HCT116 (cell line): ENCODE data around the gene SLC38A9.

Source experiments
- EGR1 ChIP-seq: IDR thresholded peaks from 2 replicates; pipeline ENCODE4 v1.6.1; 2012; ENCODE audit warnings: low read depth
- EZH2 ChIP-seq: fragments of 200-600 bp; sonication (generic); IDR thresholded peaks from 2 replicates; pipeline ENCODE4 v1.6.1; 2017; ENCODE audit warnings: antibody characterized with exemption, mixed run types
- EZH2phosphoT487 ChIP-seq: fragments of 200-600 bp; IDR thresholded peaks from 2 replicates; pipeline ENCODE4 v1.6.1; 2018; ENCODE audit warnings: antibody characterized with exemption, borderline replicate concordance
- FOSL1 ChIP-seq: IDR thresholded peaks from 2 replicates; pipeline ENCODE4 v1.6.1; 2012; ENCODE audit warnings: low read depth
- JUND ChIP-seq: IDR thresholded peaks from 2 replicates; pipeline ENCODE4 v1.6.1; 2012
- POLR2A ChIP-seq: IDR thresholded peaks from 2 replicates; pipeline ENCODE4 v1.7.0; 2011; ENCODE audit warnings: borderline replicate concordance; ENCODE audit not compliant: insufficient read depth, insufficient read length; ENCODE audit errors: extremely low read depth
- POLR2AphosphoS5 ChIP-seq: IDR thresholded peaks from 2 replicates; pipeline ENCODE4 v1.6.1; 2011; ENCODE audit warnings: mild to moderate bottlenecking, low read depth, low read length, moderate library complexity
- SIN3A ChIP-seq: IDR thresholded peaks from 2 replicates; pipeline ENCODE4 v1.6.1; 2012; ENCODE audit warnings: low read depth
- SRF ChIP-seq: IDR thresholded peaks from 2 replicates; pipeline ENCODE4 v1.6.1; 2012; ENCODE audit warnings: low read depth
- TCF7L2 ChIP-seq: IDR thresholded peaks from 2 replicates; pipeline ENCODE4 v1.7.0; 2011; ENCODE audit warnings: borderline replicate concordance, inconsistent platforms; ENCODE audit not compliant: insufficient read depth, insufficient read length; ENCODE audit errors: extremely low read depth
- ZNF274 ChIP-seq: fragments of 200-500 bp; sonication (Bioruptor generic); IDR thresholded peaks from 2 replicates; pipeline ENCODE4 v1.6.1; 2014; ENCODE audit warnings: mild to moderate bottlenecking, low read depth, low read length, inconsistent platforms
- TF ChIP-seq, protein P1 (sequence below), 3 experiments: fragments of 200-600 bp in 1 of 3; sonication (generic) in 1 of 3; IDR thresholded peaks in 2 of 3; conservative IDR thresholded peaks in 1 of 3; 2 replicates each; pipeline ENCODE4 v1.5.1; 2012 to 2017; ENCODE audit warnings: low read depth in 2 of 3, low read length in 2 of 3, antibody characterized with exemption in 1 of 3, borderline replicate concordance in 1 of 3, control low read depth in 1 of 3, mild to moderate bottlenecking in 1 of 3, mixed read lengths in 1 of 3, mixed run types in 1 of 3, moderate library complexity in 1 of 3; ENCODE audit not compliant: insufficient read depth in 1 of 3
- TF ChIP-seq, protein P2 (sequence below): IDR thresholded peaks from 2 replicates; pipeline ENCODE4 v1.6.1; 2012; ENCODE audit warnings: low read depth

DNA sequence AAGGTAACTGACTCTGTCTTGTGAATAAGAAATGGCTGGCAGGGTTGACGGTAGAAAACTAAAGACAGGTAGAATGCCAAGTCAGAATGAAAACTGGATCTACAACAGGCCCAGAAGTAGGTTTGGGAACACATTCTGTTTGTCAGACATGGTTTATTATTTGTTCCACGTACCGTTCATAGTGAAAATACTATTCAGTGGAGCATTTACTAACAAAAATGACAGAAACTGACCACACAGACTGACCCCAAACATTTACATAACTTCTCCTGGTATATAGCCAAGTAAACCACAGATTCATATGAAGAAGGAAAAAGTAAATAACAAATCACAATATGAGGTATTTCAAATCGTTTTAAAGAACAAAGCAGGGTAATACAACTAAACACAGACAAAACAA lies 73.7 kb downstream of the SLC38A9 start:
- TF ChIP-seq SIN3A (no peak), POLR2A (no peak), POLR2AphosphoS5 (no peak), EZH2 (no peak), JUND (no peak), EGR1 (no peak), TCF7L2 (no peak), FOSL1 (no peak), EZH2phosphoT487 (no peak), SRF (no peak), ZNF274 (no peak)
- TF ChIP-seq, protein P1, sequence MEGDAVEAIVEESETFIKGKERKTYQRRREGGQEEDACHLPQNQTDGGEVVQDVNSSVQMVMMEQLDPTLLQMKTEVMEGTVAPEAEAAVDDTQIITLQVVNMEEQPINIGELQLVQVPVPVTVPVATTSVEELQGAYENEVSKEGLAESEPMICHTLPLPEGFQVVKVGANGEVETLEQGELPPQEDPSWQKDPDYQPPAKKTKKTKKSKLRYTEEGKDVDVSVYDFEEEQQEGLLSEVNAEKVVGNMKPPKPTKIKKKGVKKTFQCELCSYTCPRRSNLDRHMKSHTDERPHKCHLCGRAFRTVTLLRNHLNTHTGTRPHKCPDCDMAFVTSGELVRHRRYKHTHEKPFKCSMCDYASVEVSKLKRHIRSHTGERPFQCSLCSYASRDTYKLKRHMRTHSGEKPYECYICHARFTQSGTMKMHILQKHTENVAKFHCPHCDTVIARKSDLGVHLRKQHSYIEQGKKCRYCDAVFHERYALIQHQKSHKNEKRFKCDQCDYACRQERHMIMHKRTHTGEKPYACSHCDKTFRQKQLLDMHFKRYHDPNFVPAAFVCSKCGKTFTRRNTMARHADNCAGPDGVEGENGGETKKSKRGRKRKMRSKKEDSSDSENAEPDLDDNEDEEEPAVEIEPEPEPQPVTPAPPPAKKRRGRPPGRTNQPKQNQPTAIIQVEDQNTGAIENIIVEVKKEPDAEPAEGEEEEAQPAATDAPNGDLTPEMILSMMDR (IDR thresholded peaks at IDR 0.05 in 2 of 3, conservative IDR thresholded peaks at IDR 0.05 in 1 of 3; ENCODE audit: borderline replicate concordance in 1 of 3, insufficient read depth in 1 of 3, low read depth in 2 of 3, low read length in 2 of 3), result no peak
- TF ChIP-seq, protein P2, sequence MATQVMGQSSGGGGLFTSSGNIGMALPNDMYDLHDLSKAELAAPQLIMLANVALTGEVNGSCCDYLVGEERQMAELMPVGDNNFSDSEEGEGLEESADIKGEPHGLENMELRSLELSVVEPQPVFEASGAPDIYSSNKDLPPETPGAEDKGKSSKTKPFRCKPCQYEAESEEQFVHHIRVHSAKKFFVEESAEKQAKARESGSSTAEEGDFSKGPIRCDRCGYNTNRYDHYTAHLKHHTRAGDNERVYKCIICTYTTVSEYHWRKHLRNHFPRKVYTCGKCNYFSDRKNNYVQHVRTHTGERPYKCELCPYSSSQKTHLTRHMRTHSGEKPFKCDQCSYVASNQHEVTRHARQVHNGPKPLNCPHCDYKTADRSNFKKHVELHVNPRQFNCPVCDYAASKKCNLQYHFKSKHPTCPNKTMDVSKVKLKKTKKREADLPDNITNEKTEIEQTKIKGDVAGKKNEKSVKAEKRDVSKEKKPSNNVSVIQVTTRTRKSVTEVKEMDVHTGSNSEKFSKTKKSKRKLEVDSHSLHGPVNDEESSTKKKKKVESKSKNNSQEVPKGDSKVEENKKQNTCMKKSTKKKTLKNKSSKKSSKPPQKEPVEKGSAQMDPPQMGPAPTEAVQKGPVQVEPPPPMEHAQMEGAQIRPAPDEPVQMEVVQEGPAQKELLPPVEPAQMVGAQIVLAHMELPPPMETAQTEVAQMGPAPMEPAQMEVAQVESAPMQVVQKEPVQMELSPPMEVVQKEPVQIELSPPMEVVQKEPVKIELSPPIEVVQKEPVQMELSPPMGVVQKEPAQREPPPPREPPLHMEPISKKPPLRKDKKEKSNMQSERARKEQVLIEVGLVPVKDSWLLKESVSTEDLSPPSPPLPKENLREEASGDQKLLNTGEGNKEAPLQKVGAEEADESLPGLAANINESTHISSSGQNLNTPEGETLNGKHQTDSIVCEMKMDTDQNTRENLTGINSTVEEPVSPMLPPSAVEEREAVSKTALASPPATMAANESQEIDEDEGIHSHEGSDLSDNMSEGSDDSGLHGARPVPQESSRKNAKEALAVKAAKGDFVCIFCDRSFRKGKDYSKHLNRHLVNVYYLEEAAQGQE, result no peak
